ENCODE data around the gene CALML4.
"Not testable (repeated sequence)": the region's sequence is repeated elsewhere in the genome, so short reads cannot be mapped to it uniquely, and the experiment has no call there.

CALML4 gene

GRCh38 chr15:68239025-68239424 is 33.9 kb upstream of the CALML4 start:
- Histone ChIP-seq H3K4me3 (replicated peaks; ENCODE audit: insufficient read depth, low read length) (no peak overlapping the region), H3K27me3 (ENCODE audit: insufficient read depth, poor library complexity, severe bottlenecking) (no peaks in the 10 kb centered on the region), H3K27ac (replicated peaks) (no peak overlapping the region)
- DNase-seq (ENCODE audit: low read depth in 1 of 2, low spot score in 1 of 2): no peak
- TF ChIP-seq SPI1 (IDR thresholded peaks at IDR 0.05; ENCODE audit: borderline replicate concordance, low read depth) (no peak), REST (IDR thresholded peaks at IDR 0.05; ENCODE audit: insufficient replicate concordance, low read depth) (no peak), GABPA (IDR thresholded peaks at IDR 0.05; ENCODE audit: low read depth) (no peak), CTCF (IDR thresholded peaks at IDR 0.05; ENCODE audit: insufficient read depth, low read length) (no peak), POLR2AphosphoS5 (IDR thresholded peaks at IDR 0.05; ENCODE audit: low read depth) (no peak)

- no peak for DNase-seq (ENCODE audit: low read depth in 1 of 2, low spot score in 1 of 2)
- Histone ChIP-seq H3K27me3 (ENCODE audit: insufficient read depth, poor library complexity, severe bottlenecking) (no peaks in the 10 kb centered on the region), H3K27ac (replicated peaks) (no peak overlapping the region), H3K4me3 (replicated peaks; ENCODE audit: insufficient read depth, low read length) (no peak overlapping the region)
- TF ChIP-seq GABPA (IDR thresholded peaks at IDR 0.05; ENCODE audit: low read depth) (no peak), CTCF (IDR thresholded peaks at IDR 0.05; ENCODE audit: insufficient read depth, low read length) (no peak), REST (IDR thresholded peaks at IDR 0.05; ENCODE audit: insufficient replicate concordance, low read depth) (no peak), SPI1 (IDR thresholded peaks at IDR 0.05; ENCODE audit: borderline replicate concordance, low read depth) (no peak), POLR2AphosphoS5 (IDR thresholded peaks at IDR 0.05; ENCODE audit: low read depth) (no peak)
Observed at GRCh38 chr15:68235022-68235421, 29.9 kb upstream of the CALML4 start.

- DNase-seq (ENCODE audit: low read depth in 1 of 2, low spot score in 1 of 2); H3K4me3 ChIP-seq (replicated peaks; ENCODE audit: insufficient read depth, low read length); H3K27me3 ChIP-seq (ENCODE audit: insufficient read depth, poor library complexity, severe bottlenecking); H3K27ac ChIP-seq (replicated peaks): not testable (repeated sequence)
Observed at GRCh38 chr15:68234520-68234919, 29.4 kb upstream of the CALML4 start.

GRCh38 chr15:68234060-68234459 is 28.9 kb upstream of the CALML4 start:
- no peak for DNase-seq (ENCODE audit: low read depth in 1 of 2, low spot score in 1 of 2)
- no peak overlapping the region; the same call in 1 of the 2 replicates for H3K27ac ChIP-seq (replicated peaks)
- TF ChIP-seq POLR2AphosphoS5 (IDR thresholded peaks at IDR 0.05; ENCODE audit: low read depth): no peak
- no peak for TF ChIP-seq CTCF (IDR thresholded peaks at IDR 0.05; ENCODE audit: insufficient read depth, low read length)
- no peak for TF ChIP-seq REST (IDR thresholded peaks at IDR 0.05; ENCODE audit: insufficient replicate concordance, low read depth)
- no peak for TF ChIP-seq SPI1 (IDR thresholded peaks at IDR 0.05; ENCODE audit: borderline replicate concordance, low read depth)
- no peak for TF ChIP-seq GABPA (IDR thresholded peaks at IDR 0.05; ENCODE audit: low read depth)
- H3K4me3 ChIP-seq (replicated peaks; ENCODE audit: insufficient read depth, low read length): no peak overlapping the region
- H3K27me3 ChIP-seq (ENCODE audit: insufficient read depth, poor library complexity, severe bottlenecking): no peaks in the 10 kb centered on the region

Measured in HL-60 (cell line).